Trophoblast cell (in vitro differentiated cells and primary cell): ENCODE results near the gene STOML1.

Source experiments
- DNase-seq, 2 donors: peaks; one replicate each; pipeline ENCODE4 v3.0.0-alpha.2; 2016
- H2AFZ ChIP-seq: 2 replicates; pipeline ENCODE4 v1.6.1; 2013; ENCODE audit warnings: low read length, moderate library complexity, mild to moderate bottlenecking; ENCODE audit not compliant: insufficient read depth, poor library complexity
- H2AK5ac ChIP-seq: 2 replicates; pipeline ENCODE4 v1.6.1; 2013; ENCODE audit warnings: mild to moderate bottlenecking, low read length
- H2BK120ac ChIP-seq: 2 replicates; pipeline ENCODE4 v1.6.1; 2013; ENCODE audit warnings: low read length, mild to moderate bottlenecking, moderate library complexity; ENCODE audit not compliant: insufficient read depth, poor library complexity
- H2BK12ac ChIP-seq: 2 replicates; pipeline ENCODE4 v1.6.1; 2013; ENCODE audit warnings: mild to moderate bottlenecking, low read length, moderate library complexity
- H2BK5ac ChIP-seq: 2 replicates; pipeline ENCODE4 v1.6.1; 2013; ENCODE audit warnings: low read length, low read depth, moderate library complexity, mild to moderate bottlenecking; ENCODE audit not compliant: poor library complexity
- H3K14ac ChIP-seq: 2 replicates; pipeline ENCODE4 v1.6.1; 2013; ENCODE audit warnings: mild to moderate bottlenecking, low read length
- H3K18ac ChIP-seq: 2 replicates; pipeline ENCODE4 v1.6.1; 2013; ENCODE audit warnings: mild to moderate bottlenecking, low read length
- H3K23ac ChIP-seq: 2 replicates; pipeline ENCODE4 v1.6.1; 2013; ENCODE audit warnings: low read length
- H3K27ac ChIP-seq: 2 replicates; pipeline ENCODE4 v1.5.1; 2013; ENCODE audit warnings: low read depth, mild to moderate bottlenecking, inconsistent platforms, low read length, moderate library complexity
- H3K27me3 ChIP-seq: 2 replicates; pipeline ENCODE4 v1.6.1; 2013; ENCODE audit warnings: inconsistent platforms, mild to moderate bottlenecking, low read length, moderate library complexity; ENCODE audit not compliant: insufficient read depth
- H3K36me3 ChIP-seq, 2 experiments: 1 replicate in 1 of 2; 2 replicates in 1 of 2; pipeline ENCODE4 v1.6.1; 2013; ENCODE audit warnings: low read length in 2 of 2, mild to moderate bottlenecking in 2 of 2, moderate library complexity in 1 of 2; ENCODE audit not compliant: insufficient read depth in 2 of 2, control insufficient read depth in 1 of 2
- H3K4ac ChIP-seq: 2 replicates; pipeline ENCODE4 v1.6.1; 2013; ENCODE audit warnings: low read depth, mild to moderate bottlenecking, low read length, moderate library complexity
- H3K4me1 ChIP-seq, 2 experiments: 1 replicate in 1 of 2; 2 replicates in 1 of 2; pipeline ENCODE4 v1.6.1; 2013; ENCODE audit warnings: low read length in 2 of 2, mild to moderate bottlenecking in 2 of 2, moderate library complexity in 1 of 2; ENCODE audit not compliant: insufficient read depth in 2 of 2, control insufficient read depth in 1 of 2
- H3K4me2 ChIP-seq: 2 replicates; pipeline ENCODE4 v1.6.1; 2013; ENCODE audit warnings: inconsistent platforms, mild to moderate bottlenecking, low read length, moderate library complexity
- H3K4me3 ChIP-seq: 2 replicates; pipeline ENCODE4 v1.5.1; 2013; ENCODE audit warnings: mild to moderate bottlenecking, low read depth, low read length, inconsistent platforms
- H3K79me1 ChIP-seq: one replicate; pipeline ENCODE4 v1.6.1; 2013; ENCODE audit warnings: low read length
- H3K79me2 ChIP-seq: 2 replicates; pipeline ENCODE4 v1.6.1; 2013; ENCODE audit warnings: low read length, mild to moderate bottlenecking; ENCODE audit not compliant: control insufficient read depth, insufficient read depth, poor library complexity
- H3K9ac ChIP-seq: 2 replicates; pipeline ENCODE4 v1.6.1; 2013; ENCODE audit warnings: mild to moderate bottlenecking, low read length
- H3K9me3 ChIP-seq: 2 replicates; pipeline ENCODE4 v1.6.1; 2013; ENCODE audit warnings: low read depth, mild to moderate bottlenecking, control low read depth, inconsistent platforms, low read length; ENCODE audit not compliant: insufficient read depth
- H4K12ac ChIP-seq: 2 replicates; pipeline ENCODE4 v1.6.1; 2013; ENCODE audit warnings: low read depth, mild to moderate bottlenecking, low read length, moderate library complexity
- H4K8ac ChIP-seq: 2 replicates; pipeline ENCODE4 v1.6.1; 2013; ENCODE audit warnings: low read depth, mild to moderate bottlenecking, low read length, moderate library complexity
- H4K91ac ChIP-seq: one replicate; pipeline ENCODE4 v1.6.1; 2013; ENCODE audit warnings: low read depth, mild to moderate bottlenecking, low read length, moderate library complexity
- WGBS: extraction: QIAGEN DNeasy Blood & Tissue Kit; methylation state at CpG from one replicate; pipeline ENCODE4 v1.1.7; 2013; ENCODE audit warnings: missing lambda C conversion rate; ENCODE audit not compliant: insufficient read length, insufficient coverage; ENCODE audit errors: extremely low coverage; 5-methylcytosine and 5-hydroxymethylcytosine counted together

Gene STOML1

DNA sequence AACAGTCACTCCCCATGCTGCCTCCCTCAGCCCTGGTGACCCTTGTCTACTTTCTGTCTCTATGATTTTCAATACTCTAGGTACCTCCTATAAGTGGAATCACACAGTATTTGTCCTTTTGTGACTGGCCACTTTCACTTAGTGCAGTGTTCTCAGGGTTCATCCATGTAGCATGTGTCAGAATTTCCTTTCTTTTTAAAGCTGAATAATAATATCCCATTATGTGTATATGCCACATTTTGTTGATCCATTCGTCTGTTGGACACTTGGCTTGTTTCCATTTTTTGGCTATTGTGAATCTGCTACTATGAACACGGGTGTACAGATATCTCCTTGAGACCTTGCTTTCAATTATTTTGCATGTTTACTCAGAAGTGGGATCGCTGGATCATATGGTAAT, 36.6 kb upstream of the STOML1 start:
- H4K91ac ChIP-seq = no peak overlapping the region
- H4K12ac ChIP-seq = no peak overlapping the region
- no peak overlapping the region for H4K8ac ChIP-seq
- no peak overlapping the region for H2AK5ac ChIP-seq
- no CpG with 5 or more reads among the region's 3 CpGs for WGBS
- no peaks in the 10 kb centered on the region for H3K27me3 ChIP-seq
- H3K4me3 ChIP-seq = no peak overlapping the region
- H3K79me2 ChIP-seq = no peaks in the 10 kb centered on the region
- no peak overlapping the region for H3K18ac ChIP-seq
- DNase-seq = no peak
- peaks cover 2% of the 10 kb centered on the region for H3K9me3 ChIP-seq
- no peak overlapping the region for H3K27ac ChIP-seq
- H3K9ac ChIP-seq = no peak overlapping the region
- H3K36me3 ChIP-seq = peaks cover 11 to 30% of the 10 kb centered on the region in 2 experiments
- no peak overlapping the region for H2BK12ac ChIP-seq
- H3K14ac ChIP-seq = no peak overlapping the region
- H3K4me2 ChIP-seq = no peak overlapping the region
- H2AFZ ChIP-seq = no peak overlapping the region
- no peak overlapping the region for H3K23ac ChIP-seq
- no peak overlapping the region for H2BK120ac ChIP-seq
- H2BK5ac ChIP-seq = no peak overlapping the region
- H3K79me1 ChIP-seq = no peaks in the 10 kb centered on the region
- peaks cover 0 to 4% of the 10 kb centered on the region in 2 experiments for H3K4me1 ChIP-seq
- no peak overlapping the region for H3K4ac ChIP-seq

DNA sequence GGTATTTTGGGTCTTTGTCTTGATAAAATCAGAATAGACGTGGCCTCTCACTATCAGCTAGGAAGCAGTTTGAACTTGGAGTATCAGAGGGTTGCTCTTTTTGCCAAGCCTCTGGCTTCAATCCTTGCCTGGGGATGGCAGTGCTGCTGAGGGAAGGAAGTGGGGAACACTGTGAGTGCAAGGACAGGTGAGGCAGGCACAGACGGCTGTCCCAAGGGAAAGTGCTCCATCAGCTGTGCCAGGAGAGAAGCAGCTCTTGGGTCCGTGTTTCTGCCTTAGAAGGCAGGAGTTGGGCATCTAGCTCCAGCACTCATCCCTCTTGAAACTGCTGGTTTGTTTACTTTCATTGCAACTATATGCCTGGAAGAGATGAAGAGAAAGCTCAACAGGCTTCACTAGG, 35.6 kb upstream of the STOML1 start:
- no peak overlapping the region for H2BK120ac ChIP-seq
- H4K12ac ChIP-seq = no peak overlapping the region
- H3K9me3 ChIP-seq = peaks cover 2% of the 10 kb centered on the region
- no peak overlapping the region for H3K14ac ChIP-seq
- H3K36me3 ChIP-seq = peaks cover 16 to 33% of the 10 kb centered on the region in 2 experiments
- no peaks in the 10 kb centered on the region for H3K79me2 ChIP-seq
- no peak overlapping the region for H2AK5ac ChIP-seq
- H2AFZ ChIP-seq = no peak overlapping the region
- no peak overlapping the region for H3K18ac ChIP-seq
- no peak overlapping the region for H2BK5ac ChIP-seq
- H2BK12ac ChIP-seq = no peak overlapping the region
- H3K27me3 ChIP-seq = no peaks in the 10 kb centered on the region
- no peak overlapping the region for H3K4me2 ChIP-seq
- H4K8ac ChIP-seq = no peak overlapping the region
- H3K23ac ChIP-seq = no peak overlapping the region
- no CpG with 5 or more reads among the region's 3 CpGs for WGBS
- H3K9ac ChIP-seq = no peak overlapping the region
- no peak overlapping the region for H3K4me3 ChIP-seq
- no peak for DNase-seq
- H3K79me1 ChIP-seq = no peaks in the 10 kb centered on the region
- H3K4me1 ChIP-seq = peaks cover 0 to 4% of the 10 kb centered on the region in 2 experiments
- H3K27ac ChIP-seq = no peak overlapping the region
- no peak overlapping the region for H4K91ac ChIP-seq
- H3K4ac ChIP-seq = no peak overlapping the region

DNA sequence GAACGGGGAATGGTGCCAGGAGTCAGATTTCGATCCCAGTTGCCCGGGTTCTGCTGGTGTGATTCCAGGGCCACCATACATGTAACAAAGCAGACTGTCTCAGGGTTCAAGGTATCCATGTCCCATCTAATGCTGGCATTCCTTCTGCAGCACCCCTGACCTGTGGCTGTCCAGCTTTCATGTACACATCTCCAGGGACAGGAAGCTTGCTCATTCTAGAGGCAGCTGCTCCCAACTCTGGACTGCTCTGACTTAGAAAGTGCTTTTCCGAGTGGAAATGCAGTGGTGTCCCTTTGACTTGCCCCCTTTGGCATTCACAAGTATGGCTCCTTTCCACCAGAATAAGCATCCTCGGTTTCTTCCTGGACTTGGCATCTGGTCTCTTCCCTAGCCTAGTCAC, 33.3 kb upstream of the STOML1 start:
- DNase-seq = no peak
- no CpG with 5 or more reads among the region's 5 CpGs for WGBS
- no peak overlapping the region for H3K9ac ChIP-seq

DNA sequence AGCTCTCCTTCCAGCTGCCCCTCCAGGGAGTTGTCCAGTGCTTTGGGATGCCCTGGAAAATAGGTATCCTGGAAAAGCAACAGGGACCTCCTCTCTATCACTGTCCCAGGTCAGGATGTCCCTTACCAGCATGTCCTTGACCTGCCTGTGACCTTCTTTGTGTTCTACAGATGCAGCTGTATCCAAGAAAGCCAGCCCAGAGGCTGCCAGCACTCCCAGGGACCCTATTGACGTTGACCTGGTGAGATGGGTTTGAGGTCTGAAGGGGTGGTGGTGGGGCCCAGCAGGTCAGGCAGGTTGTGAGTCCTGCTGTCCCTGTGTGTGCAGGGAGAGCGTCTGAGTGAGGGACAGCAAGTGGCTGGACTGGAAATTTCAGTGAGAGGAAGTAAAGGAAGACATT, 32.6 kb upstream of the STOML1 start:
- Histone ChIP-seq H3K27ac (no peak overlapping the region), H3K9ac (no peak overlapping the region), H2AFZ (no peak overlapping the region), H3K4me1 (peaks cover 0 to 4% of the 10 kb centered on the region in 2 experiments), H3K79me2 (no peaks in the 10 kb centered on the region), H3K27me3 (no peaks in the 10 kb centered on the region), H2BK5ac (no peak overlapping the region), H4K8ac (no peak overlapping the region), H2BK12ac (no peak overlapping the region), H3K4me3 (no peak overlapping the region), H3K36me3 (peaks cover 17 to 35% of the 10 kb centered on the region in 2 experiments), H2BK120ac (no peak overlapping the region), H3K9me3 (peaks cover 2% of the 10 kb centered on the region), H3K4ac (no peak overlapping the region), H3K14ac (no peak overlapping the region), H2AK5ac (no peak overlapping the region), H3K4me2 (no peak overlapping the region), H4K12ac (peak overlapping the region; percentile 26), H3K79me1 (no peaks in the 10 kb centered on the region), H4K91ac (no peak overlapping the region), H3K23ac (no peak overlapping the region), H3K18ac (no peak overlapping the region)
- WGBS = no CpG with 5 or more reads among the region's 2 CpGs
- DNase-seq = no peak

More for the DNA sequence above, 33.3 kb upstream of the STOML1 start:
- no peak overlapping the region for H3K4me2 ChIP-seq
- H2AFZ ChIP-seq = no peak overlapping the region
- no peak overlapping the region for H4K8ac ChIP-seq
- no peak overlapping the region for H2BK120ac ChIP-seq
- no peak overlapping the region for H4K12ac ChIP-seq
- H3K4me3 ChIP-seq = no peak overlapping the region
- H4K91ac ChIP-seq = no peak overlapping the region
- no peaks in the 10 kb centered on the region for H3K27me3 ChIP-seq
- peaks cover 2% of the 10 kb centered on the region for H3K9me3 ChIP-seq
- peaks cover 17 to 35% of the 10 kb centered on the region in 2 experiments for H3K36me3 ChIP-seq
- H3K23ac ChIP-seq = no peak overlapping the region
- H2BK5ac ChIP-seq = no peak overlapping the region
- no peak overlapping the region for H2AK5ac ChIP-seq
- no peak overlapping the region for H3K18ac ChIP-seq
- H3K27ac ChIP-seq = no peak overlapping the region
- no peak overlapping the region for H2BK12ac ChIP-seq
- no peaks in the 10 kb centered on the region for H3K79me1 ChIP-seq
- no peak overlapping the region for H3K14ac ChIP-seq
- H3K4me1 ChIP-seq = peaks cover 0 to 4% of the 10 kb centered on the region in 2 experiments
- no peaks in the 10 kb centered on the region for H3K79me2 ChIP-seq
- no peak overlapping the region for H3K4ac ChIP-seq
